WI38 (cell line): Measurements from ENCODE around the gene PKIG.
"Not testable (repeated sequence)": the region's sequence is repeated elsewhere in the genome, so short reads cannot be mapped to it uniquely, and the experiment has no call there.

Experiments
- H3K4me3 ChIP-seq: 2 replicates; pipeline ENCODE4 v1.5.1; 2011; ENCODE audit warnings: low read depth, mild to moderate bottlenecking, control low read depth, low read length
- TF ChIP-seq, protein P1 (sequence below): IDR thresholded peaks from 2 replicates; pipeline ENCODE4 v1.5.1; 2012; ENCODE audit warnings: low read depth, mild to moderate bottlenecking, control low read depth, low read length

The PKIG gene

DNA sequence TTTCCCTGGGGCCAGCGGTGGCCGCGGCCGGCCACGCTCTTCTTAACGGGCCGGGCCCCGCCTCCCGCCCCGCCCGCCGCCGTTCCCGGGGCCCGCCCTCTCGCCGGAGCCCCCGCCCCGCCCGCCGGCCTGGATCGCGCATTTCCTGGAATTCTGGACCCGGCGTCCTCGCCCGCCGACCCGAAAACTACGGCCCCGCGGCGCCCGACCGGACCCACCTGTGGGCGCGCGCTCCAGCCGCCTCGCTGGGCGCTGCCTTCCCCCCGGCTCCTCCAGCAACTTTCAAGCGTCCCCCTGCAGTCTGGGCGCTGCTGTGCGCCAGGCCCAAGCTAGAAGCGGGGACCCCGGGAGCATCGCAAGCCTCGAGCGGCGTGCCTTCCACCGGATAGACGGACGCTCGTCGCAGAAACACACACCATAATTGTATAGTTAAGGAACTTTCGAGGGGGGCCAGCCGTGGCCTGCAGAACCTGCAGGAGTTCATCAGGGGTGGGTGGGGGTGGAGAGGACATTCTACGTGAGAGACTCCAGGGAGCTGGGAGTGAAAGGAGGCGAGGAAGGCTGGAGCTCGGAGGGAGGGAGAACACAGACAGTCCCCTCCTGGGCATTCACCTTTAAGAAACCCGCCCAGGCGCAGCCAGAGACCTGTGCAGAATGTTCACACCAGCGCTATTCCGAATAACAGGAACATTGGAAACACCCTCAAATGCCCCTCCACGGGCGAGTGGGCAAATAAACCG, 69.5 kb downstream of the PKIG start, which contains the start of gene ADA:
Gene ADA, minus strand, starts transcription at position 16 of the 740 bp plus-strand sequence. CDS start 92 bp downstream, outside the sequence.
- peak within 1 kb of the TSS; percentile 73 for H3K4me3 ChIP-seq
- TF ChIP-seq, protein P1, sequence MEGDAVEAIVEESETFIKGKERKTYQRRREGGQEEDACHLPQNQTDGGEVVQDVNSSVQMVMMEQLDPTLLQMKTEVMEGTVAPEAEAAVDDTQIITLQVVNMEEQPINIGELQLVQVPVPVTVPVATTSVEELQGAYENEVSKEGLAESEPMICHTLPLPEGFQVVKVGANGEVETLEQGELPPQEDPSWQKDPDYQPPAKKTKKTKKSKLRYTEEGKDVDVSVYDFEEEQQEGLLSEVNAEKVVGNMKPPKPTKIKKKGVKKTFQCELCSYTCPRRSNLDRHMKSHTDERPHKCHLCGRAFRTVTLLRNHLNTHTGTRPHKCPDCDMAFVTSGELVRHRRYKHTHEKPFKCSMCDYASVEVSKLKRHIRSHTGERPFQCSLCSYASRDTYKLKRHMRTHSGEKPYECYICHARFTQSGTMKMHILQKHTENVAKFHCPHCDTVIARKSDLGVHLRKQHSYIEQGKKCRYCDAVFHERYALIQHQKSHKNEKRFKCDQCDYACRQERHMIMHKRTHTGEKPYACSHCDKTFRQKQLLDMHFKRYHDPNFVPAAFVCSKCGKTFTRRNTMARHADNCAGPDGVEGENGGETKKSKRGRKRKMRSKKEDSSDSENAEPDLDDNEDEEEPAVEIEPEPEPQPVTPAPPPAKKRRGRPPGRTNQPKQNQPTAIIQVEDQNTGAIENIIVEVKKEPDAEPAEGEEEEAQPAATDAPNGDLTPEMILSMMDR = no peak

DNA sequence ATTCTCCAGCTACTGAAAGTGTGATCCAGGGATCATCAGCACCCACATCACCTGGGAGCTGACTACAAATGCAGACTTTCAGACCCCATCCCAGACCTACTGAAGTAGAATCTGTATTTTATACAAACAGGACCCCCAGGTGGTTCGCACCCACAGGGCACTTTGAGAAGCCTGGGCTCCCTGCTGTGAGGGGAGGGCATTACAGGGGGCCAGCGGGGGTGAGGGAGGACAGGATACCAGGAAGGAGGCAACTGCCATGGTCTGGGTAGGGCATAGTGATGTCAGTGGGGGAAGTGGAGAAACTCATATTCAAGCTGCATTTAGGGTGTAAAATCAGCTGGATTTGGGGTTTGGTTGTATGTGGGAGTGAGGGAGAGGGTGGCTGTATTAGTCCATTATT, 71.2 kb downstream of the PKIG start:
- H3K4me3 ChIP-seq = no peak overlapping the region
- TF ChIP-seq, protein P1 = no peak

DNA sequence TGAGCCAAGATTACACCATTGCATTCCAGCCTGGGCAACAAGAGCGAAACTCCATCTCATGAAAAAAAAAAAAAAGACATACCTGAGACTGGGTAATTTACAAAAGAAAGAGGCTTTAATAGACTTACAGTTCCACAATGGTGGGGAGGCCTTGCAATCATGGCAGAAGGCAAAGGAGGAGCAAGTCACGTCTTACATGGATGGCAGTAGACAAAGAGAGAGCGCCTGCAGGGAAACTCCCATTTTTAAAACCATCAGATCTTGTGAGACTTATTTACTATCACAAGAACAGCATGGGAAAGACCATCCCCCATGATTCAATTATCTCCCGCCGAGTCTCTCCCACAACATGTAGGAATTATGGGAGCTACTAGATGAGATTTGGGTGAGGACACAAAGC, 71.8 kb downstream of the PKIG start:
- not testable (repeated sequence) for H3K4me3 ChIP-seq

DNA sequence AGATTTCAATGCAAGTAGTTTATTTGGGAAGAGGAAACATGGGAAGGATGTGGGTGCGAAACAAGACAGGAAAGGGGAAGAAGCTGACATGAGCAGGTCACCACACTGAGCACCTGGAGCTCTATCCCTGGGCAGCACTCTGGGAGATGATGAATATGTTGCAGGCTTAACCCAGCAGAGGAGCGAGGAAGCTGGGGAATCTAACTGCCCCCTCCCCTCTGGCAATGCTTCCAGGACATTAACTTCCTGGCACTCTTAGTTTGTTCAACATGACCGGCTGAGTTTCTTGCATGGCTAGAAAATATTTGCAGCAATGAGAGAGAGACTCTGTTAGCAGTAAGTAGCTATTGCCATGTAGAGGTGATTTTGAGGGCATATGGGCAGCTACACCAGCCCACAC, 74.1 kb downstream of the PKIG start:
- H3K4me3 ChIP-seq = no peak overlapping the region
- TF ChIP-seq, protein P1 = no peak

DNA sequence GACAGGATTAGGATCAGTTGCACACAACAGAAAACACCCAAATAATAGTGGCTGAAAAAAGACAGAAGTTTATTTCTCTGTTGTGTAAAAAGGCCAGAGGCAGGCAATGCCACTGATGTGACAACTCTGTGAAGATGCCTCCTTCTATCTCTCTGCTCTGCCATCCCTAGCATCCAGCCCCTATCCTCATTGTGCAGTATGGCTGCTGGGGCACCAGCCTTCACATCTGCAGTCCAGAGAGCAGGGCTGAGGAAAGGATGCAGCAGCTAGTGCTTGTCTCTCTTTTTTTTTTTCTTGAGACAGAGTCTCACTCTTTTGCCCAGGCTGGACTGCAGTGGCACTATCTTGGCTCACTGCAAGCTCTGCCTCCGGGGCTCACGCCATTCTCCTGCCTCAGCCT, 75.5 kb downstream of the PKIG start:
- no peak overlapping the region for H3K4me3 ChIP-seq
- TF ChIP-seq, protein P1 = no peak

DNA sequence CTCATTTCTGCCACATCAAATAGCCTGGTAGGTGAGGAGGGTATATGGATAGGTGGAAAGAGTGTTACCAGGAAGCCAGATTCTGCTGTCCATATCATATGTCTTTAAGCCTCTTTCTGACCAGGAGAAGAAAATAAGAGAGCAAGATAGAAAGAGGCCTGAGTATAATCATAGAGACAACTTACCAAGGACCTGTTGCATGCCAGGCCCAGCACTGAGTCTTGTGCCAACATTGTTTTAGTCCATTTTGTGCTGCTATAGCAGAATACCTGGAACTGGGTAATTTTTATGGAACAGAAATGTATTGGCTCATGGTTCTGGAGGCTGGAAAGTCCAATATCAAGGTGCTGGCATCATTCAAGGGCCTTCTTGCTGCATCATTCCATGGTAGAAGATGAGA, 76.4 kb downstream of the PKIG start:
- TF ChIP-seq, protein P1 = no peak
- no peak overlapping the region for H3K4me3 ChIP-seq

DNA sequence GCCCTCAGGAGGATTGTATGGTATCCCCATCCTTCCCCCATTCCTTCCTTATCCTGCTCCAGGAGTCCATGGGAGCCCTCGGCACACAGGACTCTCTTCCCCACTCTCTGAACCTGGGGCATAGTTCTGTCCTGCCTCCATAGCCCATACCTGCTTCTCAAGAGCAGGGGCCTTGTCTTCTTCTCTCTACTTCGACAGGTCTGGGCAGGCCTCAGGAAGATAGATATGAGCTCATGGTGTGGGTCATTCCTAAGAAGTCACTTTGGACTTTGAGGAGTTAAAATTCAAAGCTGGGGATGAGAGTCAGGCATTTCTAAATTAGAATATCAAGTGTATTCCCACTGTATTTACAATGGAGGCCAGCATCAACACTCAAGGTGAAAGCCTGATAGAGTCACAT, 77.6 kb downstream of the PKIG start:
- H3K4me3 ChIP-seq = no peak overlapping the region

More for the DNA sequence above, 77.6 kb downstream of the PKIG start:
- TF ChIP-seq, protein P1 = no peak
